ENCODE measurements around the gene MED12L. TPM values are rescaled to one million over a fixed set of nuclear protein-coding genes. Genes with fewer than 3 reads are reported as not detected.

MED12L gene
- total and polyA plus RNA-seq, 10 of the 15 experiments (the other 5 are each of a cell fraction or from before 2014, with no cell fraction given), result 0.01 to 0.06 (median 0.03) TPM; not detected in 2

DNA sequence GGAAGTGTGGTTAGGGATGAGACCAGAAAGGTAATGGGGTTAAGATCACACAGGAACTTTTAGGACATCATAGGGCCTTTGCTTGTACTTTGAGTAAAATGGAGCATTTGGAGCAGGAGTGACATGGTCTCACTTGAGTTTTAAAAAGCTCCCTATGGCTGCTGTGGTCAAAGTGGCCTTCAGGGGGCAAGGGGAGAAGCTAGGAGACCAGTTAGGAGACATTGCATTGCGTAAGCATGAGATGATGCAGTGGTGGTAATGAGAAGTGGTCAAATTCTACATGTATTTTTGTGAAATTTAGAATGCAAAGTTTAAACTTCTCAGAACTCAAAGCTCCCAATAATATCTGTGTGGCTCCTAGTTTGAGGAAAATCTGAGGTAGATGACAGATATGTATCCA is 27.9 kb downstream of the MED12L start:
- TF ChIP-seq NR2C1 (IDR thresholded peaks at IDR 0.05) (no peak), FOXM1 (IDR thresholded peaks at IDR 0.05; ENCODE audit: low read depth, low read length) (no peak), FOXK2 (IDR thresholded peaks at IDR 0.05) (no peak), NR2F1 (conservative IDR thresholded peaks at IDR 0.05) (no peak), WRNIP1 (IDR thresholded peaks at IDR 0.05; ENCODE audit: borderline replicate concordance, low read depth, low read length) (no peak), ATF7 (IDR thresholded peaks at IDR 0.05; ENCODE audit: low read depth) (no peak), MTA3 (IDR thresholded peaks at IDR 0.05; ENCODE audit: borderline replicate concordance, low read length) (no peak), BMI1 (IDR thresholded peaks at IDR 0.05; ENCODE audit: borderline replicate concordance) (no peak), SRF (IDR thresholded peaks at IDR 0.05; ENCODE audit: low read depth in 2 of 2, low read length in 2 of 2) (no peak), ZBED1 (IDR thresholded peaks at IDR 0.05; ENCODE audit: borderline replicate concordance) (no peak)
- TF ChIP-seq, protein P1, sequence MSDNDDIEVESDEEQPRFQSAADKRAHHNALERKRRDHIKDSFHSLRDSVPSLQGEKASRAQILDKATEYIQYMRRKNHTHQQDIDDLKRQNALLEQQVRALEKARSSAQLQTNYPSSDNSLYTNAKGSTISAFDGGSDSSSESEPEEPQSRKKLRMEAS (IDR thresholded peaks at IDR 0.05; ENCODE audit: low read depth, low read length), result no peak
- ATAC-seq (no peak), FAIRE-seq (no peak), DNase-seq (ENCODE audit: low read depth, low spot score) (no peak)
- BruUV-seq (replicated peaks), result no TSS peak
- no peaks in the 10 kb centered on the region for H4K20me1 ChIP-seq (ENCODE audit: control insufficient read depth, insufficient read depth)
- ChIA-PET CTCF (no interaction called here), SMC1A (ENCODE audit: uncharacterized antibody, unreplicated experiment) (no interaction called here), RAD21 (ENCODE audit: unreplicated experiment) (no interaction called here), POLR2A (no interaction called here)
- H3K79me2 ChIP-seq (ENCODE audit: control insufficient read depth, insufficient read depth, low read length), result no peaks in the 10 kb centered on the region
- H3K4me2 ChIP-seq (ENCODE audit: control insufficient read depth, insufficient read depth), result no peak overlapping the region
- H2AFZ ChIP-seq (ENCODE audit: control insufficient read depth, low read depth, low read length), result no peak overlapping the region
- intact Hi-C loops (cut with micrococcal nuclease; ENCODE audit: unreplicated experiment) (no loop called here), in situ Hi-C loops (cut with MboI) (no loop called here)
- H3K9ac ChIP-seq (ENCODE audit: control insufficient read depth, insufficient read depth, low read length), result no peak overlapping the region
- 27% methylated on average over 1 of the region's 1 CpG for WGBS (ENCODE audit: insufficient coverage, insufficient replicate concordance, low lambda C conversion rate, missing lambda C conversion rate)
- H3K9me3 ChIP-seq (replicated peaks; ENCODE audit: control insufficient read depth, insufficient read depth, low read length), result no peaks in the 10 kb centered on the region
- no peaks in the 10 kb centered on the region for H3K4me1 ChIP-seq (ENCODE audit: control insufficient read depth, insufficient read depth, low read length)
- no peak overlapping the region for H3K4me3 ChIP-seq
- no peaks in the 10 kb centered on the region for H3K36me3 ChIP-seq (ENCODE audit: control insufficient read depth in 2 of 2, insufficient read depth in 2 of 2, low read length in 1 of 2)
- H3K27ac ChIP-seq (ENCODE audit: control insufficient read depth, insufficient read depth), result no peak overlapping the region
- H3K27me3 ChIP-seq (replicated peaks in 1 of 2; ENCODE audit: control insufficient read depth in 2 of 2, insufficient read depth in 2 of 2, low read length in 1 of 2), result no peaks in the 10 kb centered on the region

Measured in GM12878 (cell line).